ENCODE measurements around the gene CXCR1.

The CXCR1 gene

DNA sequence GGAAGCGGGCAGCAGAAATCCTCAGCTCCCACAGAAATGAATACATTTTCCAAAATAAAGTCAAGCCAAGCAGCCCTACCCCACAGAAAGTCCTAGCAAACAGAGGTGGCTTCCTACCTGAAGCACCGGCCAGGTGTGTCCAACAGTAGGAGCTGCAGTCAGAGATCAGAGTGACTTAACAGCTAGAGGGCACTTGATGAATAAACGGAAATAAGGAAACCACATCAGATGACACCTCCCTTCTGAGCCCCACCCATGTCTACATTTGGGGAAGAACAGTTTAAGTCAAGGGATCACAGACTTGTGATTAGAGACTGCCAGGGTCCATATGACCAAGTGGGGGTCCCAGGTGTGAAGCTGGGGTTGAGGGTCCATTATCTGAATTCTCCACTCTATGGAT lies at the start of gene CXCR1:
TSS of gene CXCR1 (minus strand) at position 172 of the 400 bp plus-strand sequence. CDS start 1,751 bp downstream, outside the sequence.
- TF ChIP-seq CTCF (IDR thresholded peaks at IDR 0.05; ENCODE audit: control insufficient read depth, extremely low read depth, insufficient read depth) = no peak
- DNase-seq (ENCODE audit: low read depth) = no peak
- H3K4me3 ChIP-seq (ENCODE audit: low read depth, low read length) = no peak within 1 kb of the TSS

- H3K4me3 ChIP-seq (ENCODE audit: low read depth, low read length) = peak overlapping the region; percentile 91
- no peak for DNase-seq (ENCODE audit: low read depth)
- TF ChIP-seq CTCF (IDR thresholded peaks at IDR 0.05; ENCODE audit: control insufficient read depth, extremely low read depth, insufficient read depth) = no peak
These were observed 49.5 kb upstream of the CXCR1 start for GRCh38 chr2:218216336-218216673.

DNA sequence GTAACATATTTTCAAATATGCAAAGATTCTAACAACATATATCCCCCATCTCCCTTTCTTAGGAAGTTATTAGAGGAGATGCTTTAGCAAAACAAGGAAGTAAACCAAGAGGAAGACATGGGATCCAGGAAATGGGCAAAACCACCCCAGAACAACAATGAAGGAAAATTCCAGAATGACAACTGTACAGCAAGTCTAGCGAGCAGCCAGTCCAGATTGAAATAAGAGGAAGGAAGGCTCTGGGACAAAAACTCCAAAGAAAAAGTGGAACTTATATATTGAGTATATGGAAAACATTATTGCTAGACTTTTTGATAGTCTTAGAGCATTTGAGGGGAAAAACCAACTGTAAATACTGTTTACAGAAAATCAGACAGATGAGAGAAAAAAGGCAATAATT lies 47.4 kb upstream of the CXCR1 start:
- no peak for TF ChIP-seq CTCF (IDR thresholded peaks at IDR 0.05; ENCODE audit: control insufficient read depth, extremely low read depth, insufficient read depth)
- DNase-seq (ENCODE audit: low read depth) = no peak
- no peak overlapping the region for H3K4me3 ChIP-seq (ENCODE audit: low read depth, low read length)

GRCh38 chr2:218209078-218209477 lies 42.3 kb upstream of the CXCR1 start:
- no peak for TF ChIP-seq CTCF (IDR thresholded peaks at IDR 0.05; ENCODE audit: control insufficient read depth, extremely low read depth, insufficient read depth)
- no peak for DNase-seq (ENCODE audit: low read depth)
- H3K4me3 ChIP-seq (ENCODE audit: low read depth, low read length) = no peak overlapping the region

DNA sequence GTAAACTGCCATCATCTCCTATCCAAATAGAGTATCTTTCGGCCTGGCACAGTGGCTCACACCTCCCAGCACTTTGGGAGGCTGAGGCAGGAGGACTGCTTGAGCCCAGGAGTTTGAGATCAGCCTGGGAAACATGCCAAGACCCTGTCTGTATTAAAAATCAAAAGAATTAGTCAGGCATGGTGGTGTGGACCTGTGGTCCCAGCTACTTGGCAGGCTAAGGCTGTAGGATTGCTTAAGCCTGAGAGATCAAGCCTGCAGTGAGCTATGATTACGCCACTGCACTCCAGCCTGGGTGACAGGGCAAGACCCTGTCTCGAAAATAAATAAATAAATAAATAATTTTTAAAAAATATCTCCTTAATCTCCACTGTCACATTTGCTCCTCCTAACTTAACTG lies 35.5 kb upstream of the CXCR1 start:
- DNase-seq (ENCODE audit: low read depth) = no peak
- no peak overlapping the region for H3K4me3 ChIP-seq (ENCODE audit: low read depth, low read length)
- no peak for TF ChIP-seq CTCF (IDR thresholded peaks at IDR 0.05; ENCODE audit: control insufficient read depth, extremely low read depth, insufficient read depth)

DNA sequence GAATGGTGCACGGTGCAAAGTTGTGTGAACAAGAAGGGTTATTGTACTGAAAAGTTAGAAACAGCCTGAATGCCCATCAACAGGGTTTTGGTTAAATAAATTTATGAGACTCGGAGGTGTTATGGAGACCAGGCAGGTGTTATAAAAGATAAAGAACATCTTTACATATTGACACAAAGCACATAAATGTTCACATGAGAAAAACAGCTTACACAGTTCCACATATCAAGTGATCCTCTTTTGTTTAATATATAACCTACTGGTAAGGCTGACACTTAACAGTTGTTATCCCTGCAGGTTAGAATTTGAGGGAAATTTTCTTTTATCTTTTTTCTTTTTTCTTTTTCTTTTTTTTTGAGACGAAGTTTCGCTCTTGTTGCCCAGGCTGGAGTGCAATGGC lies 30.2 kb upstream of the CXCR1 start:
- TF ChIP-seq CTCF (IDR thresholded peaks at IDR 0.05; ENCODE audit: control insufficient read depth, extremely low read depth, insufficient read depth) = no peak
- no peak overlapping the region for H3K4me3 ChIP-seq (ENCODE audit: low read depth, low read length)
- no peak for DNase-seq (ENCODE audit: low read depth)

DNA sequence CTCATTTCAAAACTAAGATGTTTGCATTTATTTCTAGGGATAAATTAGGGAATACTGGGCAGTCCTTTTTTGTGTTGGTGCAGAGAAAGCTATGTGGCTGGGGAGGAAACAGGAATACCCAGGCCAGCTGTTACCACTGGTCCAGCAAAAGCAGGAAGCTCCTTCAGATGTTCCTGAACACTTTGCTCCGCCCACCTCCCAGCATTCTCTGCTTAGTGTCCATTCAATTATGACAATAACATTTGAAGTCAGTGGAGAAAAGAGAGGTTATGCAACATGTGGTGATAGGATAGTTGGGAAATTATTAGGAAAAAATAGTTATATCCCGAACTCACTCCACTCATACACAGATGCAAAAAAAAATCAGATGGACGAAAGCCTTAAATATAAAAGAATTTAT lies 28.1 kb upstream of the CXCR1 start:
- no peak for TF ChIP-seq CTCF (IDR thresholded peaks at IDR 0.05; ENCODE audit: control insufficient read depth, extremely low read depth, insufficient read depth)
- no peak for DNase-seq (ENCODE audit: low read depth)
- no peak overlapping the region for H3K4me3 ChIP-seq (ENCODE audit: low read depth, low read length)
